K562 (cell line): ENCODE measurements around the gene COL15A1. TPM values are rescaled to one million over a fixed set of nuclear protein-coding genes. Genes with fewer than 3 reads are reported as not detected.

Experiments
- CREM ChIP-seq: IDR thresholded peaks from 2 replicates; pipeline ENCODE4 v1.6.1; 2014; ENCODE audit warnings: antibody characterized with exemption, low read depth
- FOXM1 ChIP-seq, 2 experiments: fragments of 450-650 bp in 1 of 2; sonication (generic) in 1 of 2; formaldehyde crosslinking in 1 of 2; IDR thresholded peaks; 2 replicates each; pipeline versions ENCODE4 v1.6.1 to v1.9.0; 2017 to 2022; ENCODE audit warnings: low read depth in 2 of 2, mild to moderate bottlenecking in 2 of 2, missing genetic modification reagents in 1 of 2, moderate library complexity in 1 of 2
- GTF3C2 ChIP-seq: IDR thresholded peaks from 3 replicates; pipeline ENCODE4 v1.6.1; 2011; ENCODE audit warnings: borderline replicate concordance, mild to moderate bottlenecking, moderate library complexity; ENCODE audit not compliant: insufficient read length; ENCODE audit errors: extremely low read depth
- HCFC1 ChIP-seq: IDR thresholded peaks from 2 replicates; pipeline ENCODE4 v1.6.1; 2012; ENCODE audit warnings: low read depth, low read length, improper control_type of control experiment
- HMG20B ChIP-seq: fragments of 250-450 bp; sonication (Bioruptor Pico); IDR thresholded peaks from 2 replicates; pipeline ENCODE4 v1.5.0; 2021; ENCODE audit warnings: mild to moderate bottlenecking
- NRF1 ChIP-seq, 2 experiments: fragments of 450-650 bp; IDR thresholded peaks in 1 of 2; conservative IDR thresholded peaks in 1 of 2; 2 replicates each; pipeline ENCODE4 v1.6.1; 2014; ENCODE audit warnings: mild to moderate bottlenecking in 2 of 2
- POU5F1 ChIP-seq: fragments of 150-350 bp; IDR thresholded peaks from 2 replicates; pipeline ENCODE4 v1.6.1; 2014; ENCODE audit warnings: borderline replicate concordance, low read length, low read depth, mild to moderate bottlenecking; ENCODE audit not compliant: partially characterized antibody
- SIN3A ChIP-seq, 2 experiments: fragments of 150-350 bp in 1 of 2; IDR thresholded peaks; 2 replicates each; pipeline ENCODE4 v1.6.1; 2011 to 2016; ENCODE audit warnings: borderline replicate concordance in 2 of 2, low read depth in 2 of 2, low read length in 2 of 2, mild to moderate bottlenecking in 2 of 2, moderate library complexity in 2 of 2; ENCODE audit not compliant: control insufficient read depth in 1 of 2
- SIRT6 ChIP-seq: IDR thresholded peaks from one replicate; pipeline ENCODE4 v1.6.1; 2012; ENCODE audit warnings: low read depth, mild to moderate bottlenecking, control low read depth, inconsistent platforms, low read length, moderate library complexity
- TAF1 ChIP-seq: IDR thresholded peaks from 2 replicates; pipeline ENCODE4 v1.6.1; 2011; ENCODE audit warnings: mild to moderate bottlenecking, low read length, moderate library complexity; ENCODE audit not compliant: insufficient read depth, control insufficient read depth, severe bottlenecking; ENCODE audit errors: extremely low read depth
- TBL1XR1 ChIP-seq, 2 experiments: IDR thresholded peaks; 2 replicates each; pipeline ENCODE4 v1.6.1; 2012; ENCODE audit warnings: improper control_type of control experiment in 2 of 2, low read length in 2 of 2, mild to moderate bottlenecking in 1 of 2
- ZNF232 ChIP-seq: sonication (generic); formaldehyde crosslinking; IDR thresholded peaks from 2 replicates; pipeline ENCODE4 v1.8.0; 2022; ENCODE audit warnings: mild to moderate bottlenecking, missing genetic modification reagents
- ZNF431 ChIP-seq: sonication (generic); formaldehyde crosslinking; IDR thresholded peaks from 2 replicates; pipeline ENCODE4 v1.8.0; 2022; ENCODE audit warnings: mild to moderate bottlenecking, missing genetic modification reagents
- polyA plus RNA-seq, 8 experiments: library from polyadenylated mRNA; depleted of rRNA in 4 of 8; stranded (reverse) in 5 of 8; unstranded in 3 of 8; fragments of >200 nt; fragmentation: Nextera tagmentation in 2 of 8; fragmentation: Illumina TruSeq in 1 of 8; extraction: Ambion mirVana in 2 of 8; extraction: Trizol in 1 of 8; gene quantifications; 2 replicates each; pipeline versions ENCODE4 v1.2.1 to v1.2.3, GENCODE V29; 2011 to 2014; ENCODE audit warnings: inconsistent platforms in 1 of 8, missing spikeins in 1 of 8
- total RNA-seq, 7 experiments: library from RNA; depleted of rRNA in 6 of 7; stranded (reverse); fragments of >200 nt in 6 of 7; fragmentation: Illumina TruSeq in 2 of 7; extraction: Trizol in 2 of 7; gene quantifications; 2 replicates each; pipeline versions ENCODE4 v1.2.1 to v1.2.3, GENCODE V29; 2011 to 2021; ENCODE audit warnings: low replicate concordance in 1 of 7
- TF ChIP-seq, protein P1 (sequence below): sonication (generic); formaldehyde crosslinking; IDR thresholded peaks from 2 replicates; pipeline ENCODE4 v1.8.0; 2023; ENCODE audit warnings: mild to moderate bottlenecking, missing genetic modification reagents
- TF ChIP-seq, protein P2 (sequence below), 3 experiments: fragments of 200-800 bp in 1 of 3; sonication (Bioruptor generic) in 1 of 3; sonication (generic) in 1 of 3; formaldehyde crosslinking in 1 of 3; IDR thresholded peaks; 2 replicates each; pipeline versions ENCODE4 v1.6.1 to v1.8.0; 2016 to 2022; ENCODE audit warnings: mild to moderate bottlenecking in 2 of 3, missing compliant biosample characterization in 2 of 3, missing genetic modification characterization in 2 of 3, missing genetic modification reagents in 1 of 3
- TF ChIP-seq, protein P3 (sequence below): conservative IDR thresholded peaks from 2 replicates; pipeline ENCODE4 v1.6.1; 2011; ENCODE audit warnings: low read depth, mild to moderate bottlenecking, low read length; ENCODE audit not compliant: control insufficient read depth

Gene COL15A1
- total and polyA plus RNA-seq, 9 of the 15 experiments (the other 6 are each of a cell fraction or from before 2014, with no cell fraction given): 0.46 to 5.1 (median 2.6) TPM

DNA sequence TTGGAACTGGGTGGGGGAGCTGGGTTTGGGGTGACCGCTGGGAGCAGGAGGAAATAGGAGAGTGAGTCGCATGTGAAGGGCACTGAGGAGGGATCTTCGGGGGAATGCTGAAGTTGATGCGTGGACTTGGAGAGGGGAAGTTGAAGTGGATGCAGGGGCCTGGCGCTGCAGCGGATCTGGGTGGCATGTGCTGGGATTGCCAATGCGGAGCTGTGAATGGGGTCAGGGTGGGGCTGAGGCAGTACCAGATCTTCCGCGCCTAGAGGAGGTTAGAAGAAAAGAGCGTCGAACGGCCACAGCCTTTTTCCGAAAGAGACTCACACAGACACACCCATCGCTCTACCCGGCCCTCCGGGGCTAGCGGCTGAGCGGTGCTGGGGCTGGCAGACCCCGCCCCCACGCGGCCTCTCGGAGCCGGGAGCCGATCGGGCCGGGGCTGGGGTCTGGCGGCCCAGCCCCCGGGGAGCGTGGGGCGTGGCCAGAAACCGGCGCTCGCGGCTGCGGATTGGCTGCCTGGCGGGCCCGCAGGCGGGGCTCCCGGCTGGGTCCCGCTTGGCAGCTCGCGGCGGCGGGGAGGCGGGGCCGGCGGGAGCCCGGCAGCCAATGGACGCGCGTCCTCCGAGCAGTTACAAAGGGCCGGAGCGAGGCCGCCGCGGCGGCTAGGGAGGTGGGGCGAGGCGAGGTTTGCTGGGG, 160.9 kb downstream of the COL15A1 start, which contains the start of gene TGFBR1 (continued):
- TF ChIP-seq ZNF431 (CRISPR knock-in tag): no peak
- no peak for TF ChIP-seq SIRT6
- TF ChIP-seq GTF3C2: no peak
- TF ChIP-seq TAF1: peak; percentile 43
- TF ChIP-seq SIN3A (IDR thresholded peaks at IDR 0.05; ENCODE audit: borderline replicate concordance in 2 of 2, control insufficient read depth in 1 of 2, low read depth in 2 of 2, low read length in 2 of 2): peak; percentile 30 to 31; a peak in 1 of 4 replicates
- TF ChIP-seq, protein P1, sequence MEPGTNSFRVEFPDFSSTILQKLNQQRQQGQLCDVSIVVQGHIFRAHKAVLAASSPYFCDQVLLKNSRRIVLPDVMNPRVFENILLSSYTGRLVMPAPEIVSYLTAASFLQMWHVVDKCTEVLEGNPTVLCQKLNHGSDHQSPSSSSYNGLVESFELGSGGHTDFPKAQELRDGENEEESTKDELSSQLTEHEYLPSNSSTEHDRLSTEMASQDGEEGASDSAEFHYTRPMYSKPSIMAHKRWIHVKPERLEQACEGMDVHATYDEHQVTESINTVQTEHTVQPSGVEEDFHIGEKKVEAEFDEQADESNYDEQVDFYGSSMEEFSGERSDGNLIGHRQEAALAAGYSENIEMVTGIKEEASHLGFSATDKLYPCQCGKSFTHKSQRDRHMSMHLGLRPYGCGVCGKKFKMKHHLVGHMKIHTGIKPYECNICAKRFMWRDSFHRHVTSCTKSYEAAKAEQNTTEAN: 0 out of 2 replicates have a peak, but pooled peaks have one; percentile 52
- no peak for TF ChIP-seq TBL1XR1 (IDR thresholded peaks at IDR 0.05; ENCODE audit: low read length in 2 of 2)
- TF ChIP-seq HMG20B (CRISPR knock-in tag): no peak
- no peak for TF ChIP-seq FOXM1 (IDR thresholded peaks at IDR 0.05; ENCODE audit: low read depth)
- no peak for TF ChIP-seq FOXM1 (CRISPR knock-in tag; IDR thresholded peaks at IDR 0.05; ENCODE audit: low read depth)
- TF ChIP-seq, protein P2, sequence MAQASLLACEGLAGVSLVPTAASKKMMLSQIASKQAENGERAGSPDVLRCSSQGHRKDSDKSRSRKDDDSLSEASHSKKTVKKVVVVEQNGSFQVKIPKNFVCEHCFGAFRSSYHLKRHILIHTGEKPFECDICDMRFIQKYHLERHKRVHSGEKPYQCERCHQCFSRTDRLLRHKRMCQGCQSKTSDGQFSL (CRISPR knock-in tag; IDR thresholded peaks at IDR 0.05): peak; percentile 57; the same call in 1 of the 2 replicates
- TF ChIP-seq, protein P2 (tag; IDR thresholded peaks at IDR 0.05): no peak
- TF ChIP-seq POU5F1: no peak
- TF ChIP-seq, protein P3, sequence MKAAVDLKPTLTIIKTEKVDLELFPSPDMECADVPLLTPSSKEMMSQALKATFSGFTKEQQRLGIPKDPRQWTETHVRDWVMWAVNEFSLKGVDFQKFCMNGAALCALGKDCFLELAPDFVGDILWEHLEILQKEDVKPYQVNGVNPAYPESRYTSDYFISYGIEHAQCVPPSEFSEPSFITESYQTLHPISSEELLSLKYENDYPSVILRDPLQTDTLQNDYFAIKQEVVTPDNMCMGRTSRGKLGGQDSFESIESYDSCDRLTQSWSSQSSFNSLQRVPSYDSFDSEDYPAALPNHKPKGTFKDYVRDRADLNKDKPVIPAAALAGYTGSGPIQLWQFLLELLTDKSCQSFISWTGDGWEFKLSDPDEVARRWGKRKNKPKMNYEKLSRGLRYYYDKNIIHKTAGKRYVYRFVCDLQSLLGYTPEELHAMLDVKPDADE: 0 out of 2 replicates have a peak, but pooled peaks have one; percentile 38
- 0 out of 2 replicates have a peak, but pooled peaks have one; percentile 13 for TF ChIP-seq HCFC1
- no peak for TF ChIP-seq ZNF232 (CRISPR knock-in tag)
- TF ChIP-seq NRF1 (conservative IDR thresholded peaks at IDR 0.05 in 1 of 2, IDR thresholded peaks at IDR 0.05 in 1 of 2): peak in 1 of 2 experiments; percentile 80; a peak in 2 of 4 replicates
- peak; percentile 11; the same call in 1 of the 2 replicates for TF ChIP-seq CREM
